Panc1 (cell line): ENCODE results near the gene OSBPL5. TPM values are rescaled to one million over a fixed set of nuclear protein-coding genes. Genes with fewer than 3 reads are reported as not detected.

Experiments used
- ATAC-seq: fragments of 200-7000 bp; cut with Tn5 transposase; 2 replicates; pipeline ENCODE4 v1.9.1; 2020; ENCODE audit warnings: mild to moderate bottlenecking, moderate library complexity
- BruUV-seq: library from RNA; stranded (reverse); fragments of 400-500 nt; replicated peaks from 2 replicates; lab custom pipeline; 2021; lab: Mats Ljungman, UMichigan
- CTCF ChIA-PET: fragments of 300-600 bp; sonication (Branson Sonifier 250); formaldehyde crosslinking; loops from one replicate; lab custom pipeline; 2022; ENCODE audit warnings: antibody characterized with exemption; lab: Charles Lee
- POLR2A ChIA-PET: fragments of 300-600 bp; sonication (Branson Sonifier 250); formaldehyde crosslinking; loops from one replicate; lab custom pipeline; 2022; ENCODE audit warnings: antibody characterized with exemption; lab: Charles Lee
- DNase-seq: peaks from one replicate; pipeline ENCODE4 v3.0.0-alpha.2; 2010; ENCODE audit warnings: low read depth, low spot score
- H3K27ac ChIP-seq: 2 replicates; pipeline ENCODE4 v1.5.1; 2011; ENCODE audit warnings: mild to moderate bottlenecking, low read length, inconsistent platforms
- H3K27me3 ChIP-seq: fragments of 200-500 bp; sonication (Bioruptor generic); 2 replicates; pipeline ENCODE4 v1.6.0; 2014; ENCODE audit warnings: low read length, inconsistent platforms; ENCODE audit not compliant: control insufficient read depth, insufficient read depth
- H3K36me3 ChIP-seq: fragments of 200-500 bp; sonication (Bioruptor generic); 2 replicates; pipeline ENCODE4 v1.5.1; 2014; ENCODE audit warnings: inconsistent platforms, mild to moderate bottlenecking, low read length, moderate library complexity; ENCODE audit not compliant: control insufficient read depth, insufficient read depth
- H3K4me1 ChIP-seq: 2 replicates; pipeline ENCODE4 v1.5.1; 2011; ENCODE audit warnings: inconsistent platforms, mild to moderate bottlenecking, low read length, moderate library complexity; ENCODE audit not compliant: control insufficient read depth, insufficient read depth
- H3K4me3 ChIP-seq, 2 experiments: 2 replicates each; pipeline ENCODE4 v1.5.1; 2011 to 2012; ENCODE audit warnings: low read depth in 2 of 2, low read length in 2 of 2, mild to moderate bottlenecking in 2 of 2, inconsistent platforms in 1 of 2, moderate library complexity in 1 of 2
- H3K9me3 ChIP-seq: fragments of 200-500 bp; sonication (Bioruptor generic); 2 replicates; pipeline ENCODE4 v1.5.1; 2014; ENCODE audit warnings: low read depth, mild to moderate bottlenecking, inconsistent platforms, low read length, moderate library complexity; ENCODE audit not compliant: control insufficient read depth, insufficient read depth
- CTCF ChIP-seq: fragments of 450-650 bp; IDR thresholded peaks from 2 replicates; pipeline ENCODE4 v1.5.1; 2017; ENCODE audit warnings: mild to moderate bottlenecking
- POLR2AphosphoS5 ChIP-seq: IDR thresholded peaks from 2 replicates; pipeline ENCODE4 v1.6.1; 2012; ENCODE audit warnings: mild to moderate bottlenecking, low read depth, low read length, moderate library complexity
- REST ChIP-seq, 2 experiments: IDR thresholded peaks; 2 replicates each; pipeline ENCODE4 v1.6.1; 2011 to 2012; ENCODE audit warnings: low read depth in 2 of 2, control low read depth in 1 of 2, low read length in 1 of 2, mild to moderate bottlenecking in 1 of 2, moderate library complexity in 1 of 2; ENCODE audit not compliant: insufficient read depth in 1 of 2
- SIN3A ChIP-seq: IDR thresholded peaks from 2 replicates; pipeline ENCODE4 v1.6.1; 2012; ENCODE audit warnings: low read depth, mild to moderate bottlenecking, low read length, moderate library complexity, borderline replicate concordance; ENCODE audit not compliant: insufficient read depth
- TCF7L2 ChIP-seq: IDR thresholded peaks from 2 replicates; pipeline ENCODE4 v1.6.1; 2011; ENCODE audit warnings: mild to moderate bottlenecking, low read depth, low read length, inconsistent platforms
- in situ Hi-C: cut with HindIII; loops from 2 replicates; pipeline ENCODE4 v1.10.0; 2016; ENCODE audit warnings: low sequenced_read_pairs, low pct_unique_long_range_greater_than_20kb
- intact Hi-C: fragments of 100-400 bp; cut with micrococcal nuclease; formaldehyde crosslinking; loops from one replicate; pipeline ENCODE4 v1.10.0; 2022; ENCODE audit not compliant: unreplicated experiment
- total RNA-seq: library from RNA; stranded (reverse); gene quantifications from one replicate; pipeline ENCODE4 v1.2.1, GENCODE V29; 2021; ENCODE audit not compliant: unreplicated experiment

OSBPL5 gene
- total RNA-seq, 1 experiment from 2014 or later: 20.2 TPM

DNA sequence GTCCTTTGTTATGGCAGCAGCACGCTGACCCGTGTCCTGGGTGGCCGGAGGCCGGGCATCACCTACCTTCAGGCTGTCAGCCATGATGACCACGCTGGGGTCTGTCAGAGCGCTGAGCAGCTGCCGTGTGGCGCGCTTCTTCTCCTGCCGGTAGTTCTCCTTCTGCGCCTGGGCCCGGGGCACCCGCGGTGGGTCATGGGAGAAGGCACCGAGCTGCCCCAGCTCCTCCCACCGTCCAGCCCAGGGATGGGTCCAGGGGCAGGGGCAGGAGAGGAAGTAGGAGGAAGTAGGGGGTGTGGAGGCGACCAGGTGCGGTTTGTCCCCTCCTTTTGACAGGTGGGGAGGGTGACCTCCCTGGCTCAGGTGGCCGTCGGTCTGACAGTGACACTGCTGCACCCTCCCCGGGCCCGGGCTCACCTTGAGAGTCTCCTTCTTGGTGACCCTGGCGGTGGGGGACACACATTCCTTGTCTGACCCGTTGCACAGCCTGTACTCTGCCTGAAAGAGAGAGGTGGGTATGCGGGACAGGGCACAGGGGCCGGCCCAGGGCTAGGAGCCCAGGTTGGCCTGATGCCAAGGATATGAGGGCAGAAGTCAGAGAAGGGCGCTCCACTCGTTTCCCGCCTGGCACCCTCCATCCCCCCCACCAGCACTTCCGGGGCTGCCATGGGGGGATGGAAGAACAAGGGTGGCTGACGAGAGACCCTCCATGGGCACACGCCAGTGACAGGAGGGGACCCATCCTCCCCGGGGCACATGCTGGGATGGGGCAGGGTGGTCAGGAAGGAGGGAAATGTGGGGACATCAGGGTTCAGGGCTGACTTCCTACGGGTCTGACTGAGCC is 43.0 kb downstream of the OSBPL5 start:
- DNase-seq (no peak), ATAC-seq (no peak; the same call in 1 of the 2 replicates)
- Histone ChIP-seq H3K36me3 (no peaks in the 10 kb centered on the region), H3K4me3 (no peak overlapping the region), H3K27ac (no peak overlapping the region), H3K9me3 (no peaks in the 10 kb centered on the region), H3K27me3 (no peaks in the 10 kb centered on the region), H3K4me1 (no peaks in the 10 kb centered on the region)
- intact Hi-C loops: no loop called here
- POLR2A ChIA-PET: no interaction called here
- no TSS peak for BruUV-seq
- CTCF ChIA-PET: no interaction called here
- TF ChIP-seq REST (IDR thresholded peaks at IDR 0.05; ENCODE audit: insufficient read depth in 1 of 2, low read depth in 2 of 2, low read length in 1 of 2): no peak
- in situ Hi-C loops: no loop called here

GRCh38 chr11:3121416-3121815 is 43.7 kb downstream of the OSBPL5 start:
- no peaks in the 10 kb centered on the region for H3K27me3 ChIP-seq
- DNase-seq (no peak), ATAC-seq (no peak)
- H3K27ac ChIP-seq: no peak overlapping the region
- POLR2A ChIA-PET: no interaction called here
- in situ Hi-C loops (no loop called here), intact Hi-C loops (no loop called here)
- no peak overlapping the region for H3K4me3 ChIP-seq
- CTCF ChIA-PET: no interaction called here
- TF ChIP-seq REST (IDR thresholded peaks at IDR 0.05; ENCODE audit: insufficient read depth in 1 of 2, low read depth in 2 of 2, low read length in 1 of 2): no peak
- no peak for TF ChIP-seq POLR2AphosphoS5
- TF ChIP-seq SIN3A: no peak
- no peak for TF ChIP-seq CTCF
- no peak for TF ChIP-seq TCF7L2
- H3K9me3 ChIP-seq: no peaks in the 10 kb centered on the region
- no peaks in the 10 kb centered on the region for H3K4me1 ChIP-seq
- BruUV-seq: no TSS peak
- no peaks in the 10 kb centered on the region for H3K36me3 ChIP-seq
